ENCODE results near the gene PLA2G2F. TPM values are rescaled to one million over a fixed set of nuclear protein-coding genes. Genes with fewer than 3 reads are reported as not detected.

The PLA2G2F gene
- total and polyA plus RNA-seq, 2 donors (not counting 3 experiments of a cell fraction or from before 2014, with no cell fraction given) = not detected

- FAIRE-seq = no peak
- H3K9me3 ChIP-seq (replicated peaks; ENCODE audit: control insufficient read depth, insufficient read depth, low read length) = no peaks in the 10 kb centered on the region
- no peak overlapping the region for H2AFZ ChIP-seq (ENCODE audit: low read depth, low read length)
- dilution Hi-C loops (cut with MboI; ENCODE audit: extremely low pct_ligation_motif_present, low sequenced_read_pairs) = no loop called here
- H3K27ac ChIP-seq (ENCODE audit: insufficient read depth, low read depth, low read length) = no peak overlapping the region
- no peak overlapping the region for H3K4me2 ChIP-seq (ENCODE audit: insufficient read depth, low read length)
- no peak overlapping the region for H3K4me3 ChIP-seq (replicated peaks in 1 of 3; ENCODE audit: insufficient read depth in 1 of 3, low read depth in 1 of 3, low read length in 3 of 3)
- intact Hi-C loops (cut with micrococcal nuclease) = no loop called here
- TF ChIP-seq JUN (IDR thresholded peaks at IDR 0.05; ENCODE audit: borderline replicate concordance, insufficient read depth, insufficient read length, low read depth) (no peak), EZH2 (IDR thresholded peaks at IDR 0.05; ENCODE audit: borderline replicate concordance, low read depth, low read length, severe bottlenecking) (no peak), POLR2AphosphoS5 (IDR thresholded peaks at IDR 0.05; ENCODE audit: insufficient read depth, low read depth, low read length) (no peak), POLR2A (IDR thresholded peaks at IDR 0.05; ENCODE audit: low read depth, low read length) (no peak), FOS (IDR thresholded peaks at IDR 0.05; ENCODE audit: borderline replicate concordance, insufficient read depth, low read length) (no peak), MYC (IDR thresholded peaks at IDR 0.05; ENCODE audit: low read depth, low read length) (no peak), MAX (IDR thresholded peaks at IDR 0.05; ENCODE audit: insufficient read depth, insufficient read length) (no peak), GATA2 (IDR thresholded peaks at IDR 0.05; ENCODE audit: insufficient read depth, insufficient read length, low read depth, low read length) (no peak), CTCF (IDR thresholded peaks at IDR 0.05; ENCODE audit: extremely low read depth in 1 of 2, insufficient read depth in 1 of 2, low read depth in 1 of 2, low read length in 2 of 2) (no peak)
- H4K20me1 ChIP-seq (replicated peaks; ENCODE audit: control insufficient read depth, extremely low read depth, insufficient read depth, low read length) = no peaks in the 10 kb centered on the region
- no TSS peak for BruUV-seq (replicated peaks)
- no peaks in the 10 kb centered on the region for H3K79me2 ChIP-seq (ENCODE audit: control insufficient read depth, insufficient read depth, low read length)
- ChIA-PET CTCF (interaction anchor here (2.4 kb wide), 1 partner anchor 12 kb away, joined by 10 read pairs; no protein-coding TSS in a partner anchor), POLR2A (no interaction called here)
- H3K9ac ChIP-seq (replicated peaks; ENCODE audit: extremely low read depth, insufficient read depth, low read length) = no peak overlapping the region
- peaks cover 5 to 21% of the 10 kb centered on the region in 2 experiments for H3K27me3 ChIP-seq (ENCODE audit: control insufficient read depth in 2 of 2, insufficient read depth in 2 of 2, low read length in 2 of 2)
- no peaks in the 10 kb centered on the region for H3K4me1 ChIP-seq (ENCODE audit: control insufficient read depth, extremely low read depth, insufficient read depth, low read length)
- no peaks in the 10 kb centered on the region for H3K36me3 ChIP-seq (ENCODE audit: control insufficient read depth in 2 of 2, extremely low read depth in 1 of 2, insufficient read depth in 2 of 2, low read length in 2 of 2)
- DNase-seq (ENCODE audit: low read depth, low spot score) = no peak
- H3K9me1 ChIP-seq (replicated peaks; ENCODE audit: control insufficient read depth, extremely low read depth, insufficient read depth, low read length) = no peaks in the 10 kb centered on the region
Observed at GRCh38 chr1:20191266-20191825, 52.2 kb downstream of the PLA2G2F start.

All from endothelial cell of umbilical vein (primary cell).